Thoracic aorta (tissue), 2 donors: ENCODE data around the gene ASIC4. TPM values are rescaled to one million over a fixed set of nuclear protein-coding genes. Genes with fewer than 3 reads are reported as not detected.

ENCODE experiments used
- ATAC-seq: fragments of 150-250 bp; one replicate; pipeline ENCODE4 v1.8.0; 2017; ENCODE audit warnings: low read depth; ENCODE audit not compliant: insufficient number of reproducible peaks, low FRiP score
- DNase-seq: peaks from one replicate; pipeline ENCODE4 v3.0.0-alpha.2; 2020; ENCODE audit warnings: low spot score
- H3K27ac ChIP-seq, 2 donors: fragments of 200-600 bp; sonication (generic); 1 replicate in 1 of 2; 2 replicates in 1 of 2; pipeline ENCODE4 v1.5.1; 2016; ENCODE audit warnings: mild to moderate bottlenecking in 2 of 2, moderate library complexity in 2 of 2
- H3K27me3 ChIP-seq: fragments of 200-600 bp; sonication (generic); replicated peaks from 2 replicates; pipeline ENCODE4 v1.6.0; 2016; ENCODE audit warnings: mild to moderate bottlenecking; ENCODE audit not compliant: insufficient read depth
- H3K36me3 ChIP-seq: fragments of 200-600 bp; sonication (generic); one replicate; pipeline ENCODE4 v1.5.1; 2016
- H3K4me1 ChIP-seq, 2 donors: fragments of 200-600 bp; sonication (generic); 1 replicate in 1 of 2; 2 replicates in 1 of 2; pipeline versions ENCODE4 v1.5.1 to v1.6.0; 2016; ENCODE audit warnings: low read depth in 2 of 2, mild to moderate bottlenecking in 1 of 2; ENCODE audit not compliant: control insufficient read depth in 1 of 2
- H3K4me3 ChIP-seq: fragments of 200-600 bp; sonication (generic); 2 replicates; pipeline ENCODE4 v1.5.1; 2016; ENCODE audit warnings: mild to moderate bottlenecking
- H3K9me3 ChIP-seq: fragments of 200-600 bp; sonication (generic); 2 replicates; pipeline ENCODE4 v1.5.1; 2016
- CTCF ChIP-seq: fragments of 200-600 bp; sonication (generic); IDR thresholded peaks from one replicate; pipeline ENCODE4 v1.5.1; 2019; ENCODE audit warnings: antibody characterized with exemption
- total RNA-seq, 2 donors: library from RNA; depleted of rRNA; stranded (reverse); fragments of >200 nt; gene quantifications; one replicate each; pipeline versions ENCODE4 v1.1.0 to v1.2.3, GENCODE V29; 2016

Gene ASIC4
- total RNA-seq, 2 donors from 2014 or later, result 0.41 TPM; not detected in 1

- no peaks in the 10 kb centered on the region for H3K27me3 ChIP-seq
- TF ChIP-seq CTCF, result no peak
- DNase-seq, result no peak
- H3K4me3 ChIP-seq, result no peak overlapping the region
- H3K9me3 ChIP-seq, result no peaks in the 10 kb centered on the region
- ATAC-seq, result no peak
- peaks cover 0 to 34% of the 10 kb centered on the region in 2 donors for H3K4me1 ChIP-seq
- no peak overlapping the region for H3K27ac ChIP-seq
- no peaks in the 10 kb centered on the region for H3K36me3 ChIP-seq
Measured at GRCh38 chr2:219525533-219526232, 11.4 kb downstream of the ASIC4 start.

GRCh38 chr2:219526320-219527075, 12.2 kb downstream of the ASIC4 start:
- no peaks in the 10 kb centered on the region for H3K36me3 ChIP-seq
- H3K9me3 ChIP-seq, result no peaks in the 10 kb centered on the region
- TF ChIP-seq CTCF, result no peak
- H3K27me3 ChIP-seq, result no peaks in the 10 kb centered on the region
- DNase-seq, result no peak
- H3K4me1 ChIP-seq, result peaks cover 0 to 28% of the 10 kb centered on the region in 2 donors
- no peak overlapping the region for H3K27ac ChIP-seq
- no peak for ATAC-seq
- H3K4me3 ChIP-seq, result no peak overlapping the region

- no peak overlapping the region for H3K4me3 ChIP-seq
- no peak for ATAC-seq
- no peaks in the 10 kb centered on the region for H3K27me3 ChIP-seq
- H3K27ac ChIP-seq, result no peak overlapping the region
- no peaks in the 10 kb centered on the region for H3K9me3 ChIP-seq
- TF ChIP-seq CTCF, result no peak
- no peak for DNase-seq
- peaks cover 0 to 23% of the 10 kb centered on the region in 2 donors for H3K4me1 ChIP-seq
- H3K36me3 ChIP-seq, result no peaks in the 10 kb centered on the region
Measured at GRCh38 chr2:219527076-219527394, 12.8 kb downstream of the ASIC4 start.

GRCh38 chr2:219527472-219527871, 13.2 kb downstream of the ASIC4 start:
- TF ChIP-seq CTCF, result no peak
- H3K4me1 ChIP-seq, result peaks cover 0 to 20% of the 10 kb centered on the region in 2 donors
- H3K36me3 ChIP-seq, result no peaks in the 10 kb centered on the region
- ATAC-seq (no peak), DNase-seq (no peak)
- H3K9me3 ChIP-seq, result no peaks in the 10 kb centered on the region
- H3K27ac ChIP-seq, result no peak overlapping the region
- H3K4me3 ChIP-seq, result no peak overlapping the region
- no peaks in the 10 kb centered on the region for H3K27me3 ChIP-seq

- Histone ChIP-seq H3K9me3 (no peaks in the 10 kb centered on the region), H3K27ac (no peak overlapping the region), H3K4me3 (peak overlapping the region; percentile 63), H3K36me3 (no peaks in the 10 kb centered on the region), H3K4me1 (peaks cover 0 to 9% of the 10 kb centered on the region in 2 donors), H3K27me3 (no peaks in the 10 kb centered on the region)
- ATAC-seq, result peak; percentile 67
- DNase-seq, result no peak
- TF ChIP-seq CTCF, result peak; percentile 98
Measured at GRCh38 chr2:219530048-219530963, 16.0 kb downstream of the ASIC4 start.
